NB4 (cell line): ENCODE measurements around the gene THAP2.

ENCODE experiments used
- CTCF ChIP-seq: IDR thresholded peaks from one replicate; pipeline ENCODE4 v1.5.1; 2012; ENCODE audit warnings: low read depth, low read length
- POLR2A ChIP-seq: IDR thresholded peaks from 2 replicates; pipeline ENCODE4 v1.6.1; 2011; ENCODE audit warnings: mild to moderate bottlenecking; ENCODE audit not compliant: insufficient read length; ENCODE audit errors: extremely low read depth

GRCh38 chr12:71654200-71654599 lies 9.9 kb upstream of the THAP2 start:
- TF ChIP-seq CTCF (no peak), POLR2A (no peak)
